Fibroblast of lung (primary cell): ENCODE data around the gene PRPF4.

Experiments
- CTCF ChIP-seq, 2 donors: IDR thresholded peaks in 1 of 2; conservative IDR thresholded peaks in 1 of 2; 1 replicate in 1 of 2; 2 replicates in 1 of 2; pipeline ENCODE4 v1.5.1; 2011 to 2012; ENCODE audit warnings: low read length in 2 of 2, control low read depth in 1 of 2, inconsistent platforms in 1 of 2, low read depth in 1 of 2, mild to moderate bottlenecking in 1 of 2
- EZH2 ChIP-seq: IDR thresholded peaks from 2 replicates; pipeline ENCODE4 v1.5.1; 2012; ENCODE audit warnings: low read length, control low read depth, mild to moderate bottlenecking; ENCODE audit errors: missing control alignments

DNA sequence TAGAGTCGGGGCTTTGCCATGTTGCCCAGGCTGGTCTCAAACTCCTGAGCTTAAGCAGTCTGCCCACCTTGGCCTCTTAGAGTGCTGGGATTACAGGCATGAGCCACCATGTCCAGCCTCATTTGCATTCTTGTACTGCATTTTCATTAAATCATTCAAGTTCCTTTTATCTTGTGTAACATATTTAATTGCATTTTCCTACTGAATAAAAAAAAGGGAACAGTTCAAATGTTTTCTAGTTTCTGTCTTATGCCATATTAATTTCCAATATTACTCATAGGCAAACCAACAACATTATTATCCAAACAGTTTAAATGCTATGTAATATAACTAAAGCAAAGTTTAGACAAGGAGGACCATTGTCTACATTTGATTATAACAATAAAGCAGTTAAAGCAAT, 48.0 kb upstream of the PRPF4 start:
- TF ChIP-seq EZH2 = no peak
- no peak for TF ChIP-seq CTCF (conservative IDR thresholded peaks at IDR 0.05 in 1 of 2, IDR thresholded peaks at IDR 0.05 in 1 of 2; ENCODE audit: low read depth in 1 of 2, low read length in 2 of 2)
